ENCODE measurements around the gene RAD51. TPM values are rescaled to one million over a fixed set of nuclear protein-coding genes. Genes with fewer than 3 reads are reported as not detected.

RAD51 gene
- polyA plus RNA-seq, 1 donor from 2014 or later, result 0.22 TPM

- Histone ChIP-seq H3K9me3 (ENCODE audit: low read length) (no peaks in the 10 kb centered on the region), H3K4me3 (ENCODE audit: low read length) (no peak overlapping the region), H3K9ac (ENCODE audit: low read length) (no peak overlapping the region), H3K9me2 (ENCODE audit: insufficient read depth, low read length) (no peaks in the 10 kb centered on the region), H3K36me3 (ENCODE audit: insufficient read depth, low read length) (no peaks in the 10 kb centered on the region), H3K27ac (ENCODE audit: low read length) (no peak overlapping the region), H3F3A (ENCODE audit: insufficient read depth, low read length, poor library complexity, severe bottlenecking) (no peaks in the 10 kb centered on the region), H4K20me1 (ENCODE audit: insufficient read depth) (no peaks in the 10 kb centered on the region), H3K4me2 (ENCODE audit: low read length) (no peak overlapping the region), H3K79me2 (replicated peaks; ENCODE audit: insufficient read depth, low read length) (no peaks in the 10 kb centered on the region), H2AFZ (ENCODE audit: low read depth, low read length) (no peak overlapping the region), H3K27me3 (ENCODE audit: insufficient read depth, low read depth, low read length) (no peaks in the 10 kb centered on the region)
- TF ChIP-seq, protein P1, sequence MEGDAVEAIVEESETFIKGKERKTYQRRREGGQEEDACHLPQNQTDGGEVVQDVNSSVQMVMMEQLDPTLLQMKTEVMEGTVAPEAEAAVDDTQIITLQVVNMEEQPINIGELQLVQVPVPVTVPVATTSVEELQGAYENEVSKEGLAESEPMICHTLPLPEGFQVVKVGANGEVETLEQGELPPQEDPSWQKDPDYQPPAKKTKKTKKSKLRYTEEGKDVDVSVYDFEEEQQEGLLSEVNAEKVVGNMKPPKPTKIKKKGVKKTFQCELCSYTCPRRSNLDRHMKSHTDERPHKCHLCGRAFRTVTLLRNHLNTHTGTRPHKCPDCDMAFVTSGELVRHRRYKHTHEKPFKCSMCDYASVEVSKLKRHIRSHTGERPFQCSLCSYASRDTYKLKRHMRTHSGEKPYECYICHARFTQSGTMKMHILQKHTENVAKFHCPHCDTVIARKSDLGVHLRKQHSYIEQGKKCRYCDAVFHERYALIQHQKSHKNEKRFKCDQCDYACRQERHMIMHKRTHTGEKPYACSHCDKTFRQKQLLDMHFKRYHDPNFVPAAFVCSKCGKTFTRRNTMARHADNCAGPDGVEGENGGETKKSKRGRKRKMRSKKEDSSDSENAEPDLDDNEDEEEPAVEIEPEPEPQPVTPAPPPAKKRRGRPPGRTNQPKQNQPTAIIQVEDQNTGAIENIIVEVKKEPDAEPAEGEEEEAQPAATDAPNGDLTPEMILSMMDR (IDR thresholded peaks at IDR 0.05; ENCODE audit: poor library complexity, severe bottlenecking), result no peak
- no peak for TF ChIP-seq EZH2 (IDR thresholded peaks at IDR 0.05; ENCODE audit: borderline replicate concordance, insufficient read depth, low read length, poor library complexity, severe bottlenecking)
- TF ChIP-seq SMC3 (conservative IDR thresholded peaks at IDR 0.05; ENCODE audit: poor library complexity), result no peak
- no peak for TF ChIP-seq POLR2AphosphoS5 (IDR thresholded peaks at IDR 0.05)
- no peak for TF ChIP-seq REST (IDR thresholded peaks at IDR 0.05; ENCODE audit: borderline replicate concordance)
- TF ChIP-seq RAD21 (conservative IDR thresholded peaks at IDR 0.05), result no peak
- no peak for TF ChIP-seq TAF1 (IDR thresholded peaks at IDR 0.05; ENCODE audit: low read depth)
- TF ChIP-seq EP300 (conservative IDR thresholded peaks at IDR 0.05; ENCODE audit: poor library complexity, severe bottlenecking), result no peak
- no peak for TF ChIP-seq MXI1 (conservative IDR thresholded peaks at IDR 0.05; ENCODE audit: poor library complexity, severe bottlenecking)
These were observed 21.2 kb downstream of the RAD51 start for GRCh38 chr15:40716165-40716564.

DNA sequence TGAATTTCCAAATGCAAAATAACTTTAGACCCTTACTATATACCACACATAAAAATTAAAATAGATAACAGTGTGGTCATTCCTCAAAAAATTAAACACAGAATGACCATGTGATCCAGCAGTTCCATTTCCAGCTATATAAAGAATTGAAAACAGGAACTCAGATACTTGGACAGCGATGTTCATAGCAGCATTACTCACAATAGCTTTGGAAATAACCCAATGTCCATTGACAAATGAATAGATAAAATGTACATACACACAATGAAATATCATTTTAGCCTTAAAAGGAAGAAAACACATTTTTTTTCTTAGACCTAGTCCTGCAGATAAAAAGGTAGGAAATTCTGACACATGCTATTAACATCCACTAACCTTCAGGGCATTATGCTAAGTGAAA is 26.7 kb downstream of the RAD51 start:
- Histone ChIP-seq H3K79me2 (replicated peaks; ENCODE audit: insufficient read depth, low read length) (no peaks in the 10 kb centered on the region), H4K20me1 (ENCODE audit: insufficient read depth) (no peaks in the 10 kb centered on the region), H3K36me3 (ENCODE audit: insufficient read depth, low read length) (no peaks in the 10 kb centered on the region), H3K9me3 (ENCODE audit: low read length) (no peaks in the 10 kb centered on the region), H3K9ac (ENCODE audit: low read length) (no peak overlapping the region), H3K4me2 (ENCODE audit: low read length) (no peak overlapping the region), H3K9me2 (ENCODE audit: insufficient read depth, low read length) (no peaks in the 10 kb centered on the region), H3K4me3 (ENCODE audit: low read length) (no peak overlapping the region), H3K27me3 (ENCODE audit: insufficient read depth, low read depth, low read length) (no peaks in the 10 kb centered on the region), H3K27ac (ENCODE audit: low read length) (no peak overlapping the region), H2AFZ (ENCODE audit: low read depth, low read length) (no peak overlapping the region), H3F3A (ENCODE audit: insufficient read depth, low read length, poor library complexity, severe bottlenecking) (no peaks in the 10 kb centered on the region)
- TF ChIP-seq RAD21 (conservative IDR thresholded peaks at IDR 0.05), result no peak
- TF ChIP-seq MXI1 (conservative IDR thresholded peaks at IDR 0.05; ENCODE audit: poor library complexity, severe bottlenecking), result no peak
- TF ChIP-seq, protein P1 (IDR thresholded peaks at IDR 0.05; ENCODE audit: poor library complexity, severe bottlenecking), result no peak
- TF ChIP-seq TAF1 (IDR thresholded peaks at IDR 0.05; ENCODE audit: low read depth), result no peak
- TF ChIP-seq POLR2AphosphoS5 (IDR thresholded peaks at IDR 0.05), result no peak
- TF ChIP-seq SMC3 (conservative IDR thresholded peaks at IDR 0.05; ENCODE audit: poor library complexity), result no peak
- no peak for TF ChIP-seq EZH2 (IDR thresholded peaks at IDR 0.05; ENCODE audit: borderline replicate concordance, insufficient read depth, low read length, poor library complexity, severe bottlenecking)

Measured in neural cell (in vitro differentiated cells).